Measurements from ENCODE around the gene GZMM. TPM values are rescaled to one million over a fixed set of nuclear protein-coding genes. Genes with fewer than 3 reads are reported as not detected.

The GZMM gene
- total and polyA plus RNA-seq, 2 of the 13 experiments (the other 11 are each of a cell fraction or from before 2014, with no cell fraction given) = 0.07 TPM; not detected in 1

DNA sequence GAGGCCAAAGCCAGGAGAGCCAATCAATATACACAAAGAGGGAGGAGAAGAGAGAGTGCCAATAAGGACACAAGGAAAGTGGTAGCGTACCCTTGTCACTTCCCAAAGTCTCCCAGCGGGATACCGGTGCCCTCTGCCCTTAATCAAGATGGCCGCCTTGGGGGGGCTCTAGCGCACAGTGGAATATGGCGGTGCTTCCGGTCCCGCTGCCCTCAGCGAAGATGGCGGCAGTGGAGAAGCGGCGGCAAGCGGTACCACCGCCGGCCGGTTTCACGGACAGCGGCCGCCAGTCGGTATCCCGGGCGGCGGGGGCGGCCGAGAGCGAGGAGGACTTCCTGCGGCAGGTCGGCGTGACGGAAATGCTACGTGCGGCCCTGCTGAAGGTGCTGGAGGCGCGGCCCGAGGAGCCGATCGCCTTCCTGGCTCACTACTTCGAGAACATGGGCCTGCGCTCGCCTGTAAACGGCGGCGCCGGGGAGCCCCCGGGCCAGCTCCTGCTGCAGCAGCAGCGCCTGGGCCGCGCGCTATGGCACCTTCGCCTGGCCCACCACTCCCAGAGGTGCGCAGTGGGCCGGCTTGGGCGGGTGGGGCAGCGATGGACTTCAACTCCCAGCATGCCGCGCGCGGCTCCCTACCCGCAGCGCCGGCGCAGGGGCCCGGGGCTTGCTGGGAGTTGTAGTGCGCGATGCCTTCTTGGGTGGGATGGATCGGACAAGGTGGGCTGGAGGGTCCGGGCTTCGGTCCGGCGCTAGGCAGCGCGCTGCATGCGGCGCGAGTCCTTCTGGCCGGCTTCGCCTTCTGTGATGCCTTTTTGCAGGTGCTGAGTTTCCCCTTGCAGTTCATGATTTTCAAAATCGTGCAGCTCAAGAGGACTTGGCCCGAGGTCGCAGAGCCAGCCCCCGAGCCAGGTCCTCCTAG, 36.3 kb upstream of the GZMM start, which contains the start of gene TPGS1 (continued):
- TF ChIP-seq MAZ (IDR thresholded peaks at IDR 0.05; ENCODE audit: borderline replicate concordance, low read depth, low read length) = peak; percentile 42; the same call in 1 of the 2 replicates
- TF ChIP-seq MAZ (CRISPR knock-in tag; IDR thresholded peaks at IDR 0.05; ENCODE audit: low read depth) = peak; percentile 44
- TF ChIP-seq MYC (CRISPR knock-in tag; IDR thresholded peaks at IDR 0.05; ENCODE audit: borderline replicate concordance) = peak; percentile 39
- peak; percentile 39 for TF ChIP-seq ZNF605 (CRISPR knock-in tag; IDR thresholded peaks at IDR 0.05)
- no peak for TF ChIP-seq FOXM1 (CRISPR knock-in tag; IDR thresholded peaks at IDR 0.05)
- TF ChIP-seq ASH2L (IDR thresholded peaks at IDR 0.05; ENCODE audit: insufficient read length, low read depth, low read length) = peak; percentile 91
- TF ChIP-seq, protein P1, sequence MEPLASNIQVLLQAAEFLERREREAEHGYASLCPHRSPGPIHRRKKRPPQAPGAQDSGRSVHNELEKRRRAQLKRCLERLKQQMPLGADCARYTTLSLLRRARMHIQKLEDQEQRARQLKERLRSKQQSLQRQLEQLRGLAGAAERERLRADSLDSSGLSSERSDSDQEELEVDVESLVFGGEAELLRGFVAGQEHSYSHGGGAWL (CRISPR knock-in tag; IDR thresholded peaks at IDR 0.05) = peak; percentile 56; the same call in 1 of the 2 replicates
- TF ChIP-seq NFKB2 (CRISPR knock-in tag; IDR thresholded peaks at IDR 0.05; ENCODE audit: borderline replicate concordance) = peak; percentile 69; the same call in 1 of the 2 replicates
- TF ChIP-seq RFX3 (CRISPR knock-in tag; IDR thresholded peaks at IDR 0.05) = no peak
- TF ChIP-seq YEATS2 (CRISPR knock-in tag; IDR thresholded peaks at IDR 0.05; ENCODE audit: borderline replicate concordance) = peak; percentile 59; the same call in 1 of the 2 replicates
- peak; percentile 62; the same call in 1 of the 2 replicates for TF ChIP-seq AKAP8 (CRISPR knock-in tag; IDR thresholded peaks at IDR 0.05)
- TF ChIP-seq, protein P2, sequence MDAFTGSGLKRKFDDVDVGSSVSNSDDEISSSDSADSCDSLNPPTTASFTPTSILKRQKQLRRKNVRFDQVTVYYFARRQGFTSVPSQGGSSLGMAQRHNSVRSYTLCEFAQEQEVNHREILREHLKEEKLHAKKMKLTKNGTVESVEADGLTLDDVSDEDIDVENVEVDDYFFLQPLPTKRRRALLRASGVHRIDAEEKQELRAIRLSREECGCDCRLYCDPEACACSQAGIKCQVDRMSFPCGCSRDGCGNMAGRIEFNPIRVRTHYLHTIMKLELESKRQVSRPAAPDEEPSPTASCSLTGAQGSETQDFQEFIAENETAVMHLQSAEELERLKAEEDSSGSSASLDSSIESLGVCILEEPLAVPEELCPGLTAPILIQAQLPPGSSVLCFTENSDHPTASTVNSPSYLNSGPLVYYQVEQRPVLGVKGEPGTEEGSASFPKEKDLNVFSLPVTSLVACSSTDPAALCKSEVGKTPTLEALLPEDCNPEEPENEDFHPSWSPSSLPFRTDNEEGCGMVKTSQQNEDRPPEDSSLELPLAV (CRISPR knock-in tag; conservative IDR thresholded peaks at IDR 0.05; ENCODE audit: low read depth) = no peak
- no peak for TF ChIP-seq ARNT (IDR thresholded peaks at IDR 0.05)
- TF ChIP-seq ZFY (CRISPR knock-in tag; IDR thresholded peaks at IDR 0.05) = peak; percentile 94
- no peak for TF ChIP-seq ZNF296 (CRISPR knock-in tag; conservative IDR thresholded peaks at IDR 0.05)
- peak; percentile 81 for TF ChIP-seq ZNF547 (CRISPR knock-in tag; IDR thresholded peaks at IDR 0.05)
- TF ChIP-seq GLI4 (CRISPR knock-in tag; IDR thresholded peaks at IDR 0.05; ENCODE audit: borderline replicate concordance) = peak; percentile 41; the same call in 1 of the 2 replicates
- peak; percentile 99 for TF ChIP-seq YY1 (IDR thresholded peaks at IDR 0.05; ENCODE audit: insufficient read depth, insufficient replicate concordance, low read depth, low read length)
- TF ChIP-seq CREM (IDR thresholded peaks at IDR 0.05) = peak; percentile 94
- TF ChIP-seq CREM (CRISPR knock-in tag; IDR thresholded peaks at IDR 0.05) = no peak
- TF ChIP-seq BCL6 (CRISPR knock-in tag; IDR thresholded peaks at IDR 0.05) = peak; percentile 3; the same call in 1 of the 2 replicates
- TF ChIP-seq ZNF816 (CRISPR knock-in tag; IDR thresholded peaks at IDR 0.05; ENCODE audit: borderline replicate concordance) = peak; percentile 52; the same call in 1 of the 2 replicates
- TF ChIP-seq CHD2 (IDR thresholded peaks at IDR 0.05; ENCODE audit: low read depth, low read length) = no peak
- no peak for TF ChIP-seq CENPT (CRISPR knock-in tag; IDR thresholded peaks at IDR 0.05; ENCODE audit: low read depth)
- no peak for TF ChIP-seq GATAD2A (CRISPR knock-in tag; IDR thresholded peaks at IDR 0.05)
- TF ChIP-seq GFI1 (CRISPR knock-in tag; IDR thresholded peaks at IDR 0.05; ENCODE audit: borderline replicate concordance) = no peak
- TF ChIP-seq ZNF713 (CRISPR knock-in tag; IDR thresholded peaks at IDR 0.05) = 0 out of 2 replicates have a peak, but pooled peaks have one; percentile 80
- TF ChIP-seq, protein P3, sequence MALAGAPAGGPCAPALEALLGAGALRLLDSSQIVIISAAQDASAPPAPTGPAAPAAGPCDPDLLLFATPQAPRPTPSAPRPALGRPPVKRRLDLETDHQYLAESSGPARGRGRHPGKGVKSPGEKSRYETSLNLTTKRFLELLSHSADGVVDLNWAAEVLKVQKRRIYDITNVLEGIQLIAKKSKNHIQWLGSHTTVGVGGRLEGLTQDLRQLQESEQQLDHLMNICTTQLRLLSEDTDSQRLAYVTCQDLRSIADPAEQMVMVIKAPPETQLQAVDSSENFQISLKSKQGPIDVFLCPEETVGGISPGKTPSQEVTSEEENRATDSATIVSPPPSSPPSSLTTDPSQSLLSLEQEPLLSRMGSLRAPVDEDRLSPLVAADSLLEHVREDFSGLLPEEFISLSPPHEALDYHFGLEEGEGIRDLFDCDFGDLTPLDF (CRISPR knock-in tag; IDR thresholded peaks at IDR 0.05) = 0 out of 2 replicates have a peak, but pooled peaks have one; percentile 13
- peak; percentile 77 for TF ChIP-seq ZSCAN21 (CRISPR knock-in tag; IDR thresholded peaks at IDR 0.05; ENCODE audit: borderline replicate concordance)

Measured in HepG2 (cell line).